Stimulated activated CD8-positive, alpha-beta memory T cell treated with anti-CD3 and anti-CD28 coated beads, Interleukin-7, amount 100 ng/mL, for 1 hour (primary cell): ENCODE data around the gene GRAP2.

ENCODE experiments used
- DNase-seq, 2 donors: peaks; one replicate each; pipeline ENCODE4 v3.0.0-alpha.2; 2020; ENCODE audit warnings: low read depth in 2 of 2

Gene GRAP2

GRCh38 chr22:40014667-40015248 lies 113.9 kb downstream of the GRAP2 start:
- no peak for DNase-seq

GRCh38 chr22:40015358-40015976 lies 114.6 kb downstream of the GRAP2 start:
- DNase-seq = no peak

GRCh38 chr22:40018051-40018450 lies 117.2 kb downstream of the GRAP2 start:
- no peak for DNase-seq

GRCh38 chr22:40019100-40019499 lies 118.2 kb downstream of the GRAP2 start:
- no peak for DNase-seq

- DNase-seq = no peak
Measured at GRCh38 chr22:40020956-40021355, 120.1 kb downstream of the GRAP2 start.

- DNase-seq = no peak
Measured at GRCh38 chr22:40021401-40022000, 120.6 kb downstream of the GRAP2 start.

- DNase-seq = no peak
Measured at GRCh38 chr22:40022536-40023240, 121.8 kb downstream of the GRAP2 start.
